Lower leg skin (tissue), 4 donors: ENCODE data around the gene VSNL1. TPM values are rescaled to one million over a fixed set of nuclear protein-coding genes. Genes with fewer than 3 reads are reported as not detected.
A peak's percentile ranks its signal among the peaks of the same experiment; 100 is the strongest.

ENCODE experiments used
- DNase-seq, 2 donors: peaks; one replicate each; pipeline ENCODE4 v3.0.0-alpha.2; 2019; ENCODE audit warnings: low spot score in 2 of 2
- H3K4me3 ChIP-seq: fragments of 200-600 bp; sonication (generic); 2 replicates; pipeline ENCODE4 v1.5.1; 2017; ENCODE audit warnings: mild to moderate bottlenecking, low read depth; ENCODE audit not compliant: poor library complexity, severe bottlenecking
- POLR2A ChIP-seq, 2 donors: fragments of 450-650 bp; IDR thresholded peaks; one replicate each; pipeline ENCODE4 v1.6.1; 2016 to 2017; ENCODE audit warnings: antibody characterized with exemption in 2 of 2, mild to moderate bottlenecking in 1 of 2, moderate library complexity in 1 of 2
- WGBS, 2 donors: methylation state at CpG; one replicate each; pipeline ENCODE4 v1.1.5; 2018; 5-methylcytosine and 5-hydroxymethylcytosine counted together
- intact Hi-C: fragments of 100-400 bp; cut with DNase I; formaldehyde crosslinking; loops from one replicate; pipeline ENCODE4 v1.15.0; 2023; ENCODE audit warnings: low total_unique reads
- total RNA-seq, 4 donors: library from RNA; depleted of rRNA; stranded (reverse); fragments of >200 nt; gene quantifications; one replicate each; pipeline ENCODE4 v1.1.0, GENCODE V29; 2016
- TF ChIP-seq, protein P1 (sequence below), 3 donors: fragments of 450-650 bp; IDR thresholded peaks; one replicate each; pipeline ENCODE4 v1.5.1; 2016; ENCODE audit warnings: antibody characterized with exemption in 3 of 3, mild to moderate bottlenecking in 3 of 3, moderate library complexity in 2 of 3

The VSNL1 gene
- total RNA-seq, 4 donors from 2014 or later, result 4.9 to 17.7 (median 9.5) TPM

DNA sequence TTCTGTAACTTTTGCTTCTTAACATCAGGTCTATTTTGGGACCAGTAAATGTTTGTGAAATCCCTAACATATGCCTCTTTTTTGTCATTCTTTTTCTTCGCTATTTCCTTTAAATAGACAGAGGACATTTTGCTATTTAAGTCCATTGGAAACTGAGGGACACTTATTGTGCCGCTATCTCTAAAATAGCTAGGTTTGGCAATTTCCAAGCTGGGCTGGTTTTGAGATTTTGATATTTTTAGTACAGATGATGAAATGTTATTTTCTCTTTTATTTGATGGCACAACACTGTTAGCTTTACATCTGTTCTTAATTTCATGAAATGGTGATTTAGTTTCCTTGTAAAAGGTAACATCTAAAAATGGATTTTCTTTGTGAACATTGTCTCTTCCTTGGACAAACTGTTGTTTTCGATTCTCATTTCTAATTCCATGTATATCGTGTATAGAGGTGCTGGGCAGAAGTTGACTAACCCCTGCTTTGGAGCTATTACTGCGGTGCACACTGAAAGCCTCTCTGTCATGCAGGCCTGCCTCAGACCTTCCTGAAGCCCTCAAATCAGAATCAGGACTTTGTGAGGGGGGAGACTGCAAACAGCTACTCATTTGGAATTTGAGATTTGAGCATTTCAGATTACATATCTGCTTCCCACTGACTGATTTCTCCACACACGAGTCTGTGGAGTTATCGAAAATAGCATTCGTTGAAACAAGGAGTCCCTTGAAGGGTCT is 22.9 kb upstream of the VSNL1 start:
- TF ChIP-seq POLR2A (IDR thresholded peaks at IDR 0.05), result no peak
- TF ChIP-seq, protein P1, sequence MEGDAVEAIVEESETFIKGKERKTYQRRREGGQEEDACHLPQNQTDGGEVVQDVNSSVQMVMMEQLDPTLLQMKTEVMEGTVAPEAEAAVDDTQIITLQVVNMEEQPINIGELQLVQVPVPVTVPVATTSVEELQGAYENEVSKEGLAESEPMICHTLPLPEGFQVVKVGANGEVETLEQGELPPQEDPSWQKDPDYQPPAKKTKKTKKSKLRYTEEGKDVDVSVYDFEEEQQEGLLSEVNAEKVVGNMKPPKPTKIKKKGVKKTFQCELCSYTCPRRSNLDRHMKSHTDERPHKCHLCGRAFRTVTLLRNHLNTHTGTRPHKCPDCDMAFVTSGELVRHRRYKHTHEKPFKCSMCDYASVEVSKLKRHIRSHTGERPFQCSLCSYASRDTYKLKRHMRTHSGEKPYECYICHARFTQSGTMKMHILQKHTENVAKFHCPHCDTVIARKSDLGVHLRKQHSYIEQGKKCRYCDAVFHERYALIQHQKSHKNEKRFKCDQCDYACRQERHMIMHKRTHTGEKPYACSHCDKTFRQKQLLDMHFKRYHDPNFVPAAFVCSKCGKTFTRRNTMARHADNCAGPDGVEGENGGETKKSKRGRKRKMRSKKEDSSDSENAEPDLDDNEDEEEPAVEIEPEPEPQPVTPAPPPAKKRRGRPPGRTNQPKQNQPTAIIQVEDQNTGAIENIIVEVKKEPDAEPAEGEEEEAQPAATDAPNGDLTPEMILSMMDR (IDR thresholded peaks at IDR 0.05), result no peak
- 34 to 35% methylated on average over 8 of the region's 8 CpGs for WGBS, 2 donors
- DNase-seq, result no peak
- intact Hi-C loops, result no loop called here
- peak overlapping the region; percentile 32 for H3K4me3 ChIP-seq

DNA sequence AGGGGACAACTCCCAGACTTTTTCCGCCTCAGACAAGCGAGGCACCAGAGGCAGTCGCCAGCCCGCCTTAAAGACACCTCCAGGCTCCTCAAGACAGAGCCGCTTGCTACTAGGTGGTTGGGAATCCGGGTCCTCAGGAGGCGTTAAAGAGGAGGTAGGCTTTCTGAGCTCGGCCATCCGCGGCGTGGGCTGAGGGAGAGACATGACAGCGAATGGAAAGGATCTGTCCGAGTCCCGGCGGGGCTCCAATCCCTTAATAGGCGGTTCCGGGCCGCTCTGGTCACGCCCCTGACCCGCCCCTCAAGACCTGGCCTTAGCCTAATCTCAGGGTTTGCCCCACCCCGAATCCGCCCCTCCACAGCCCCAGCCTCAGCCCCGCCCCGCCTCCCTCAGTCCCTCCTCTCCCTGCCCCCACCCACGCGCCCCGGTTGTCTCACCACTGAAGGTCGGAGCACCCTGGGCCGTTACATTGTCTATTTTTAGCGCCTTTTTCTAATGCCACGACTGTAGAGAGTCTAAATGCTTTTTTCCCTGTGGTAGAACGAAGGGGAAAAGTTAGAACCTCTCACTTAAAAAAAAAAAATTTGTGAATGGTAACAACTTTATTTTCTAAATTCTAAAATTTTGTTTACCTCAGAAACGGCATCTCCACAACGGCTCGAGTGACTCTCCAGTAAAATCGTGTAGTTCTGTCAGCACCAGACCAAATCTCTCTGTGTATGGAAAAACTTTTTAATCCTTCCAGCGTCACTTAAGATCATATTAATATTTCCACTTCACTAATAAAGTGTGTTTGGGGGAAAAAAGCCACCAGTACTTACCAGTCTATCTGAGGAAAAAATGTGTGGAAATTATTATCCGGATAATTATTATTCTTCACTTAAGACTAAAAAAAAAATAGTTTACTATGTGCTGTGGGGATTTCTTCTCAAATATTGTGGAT is 22.0 kb upstream of the VSNL1 start, which contains the start of gene RAD51AP2:
Gene RAD51AP2 (minus strand): TSS at position 229 of the 943 bp plus-strand sequence. CDS start 25 bp downstream, at position 204.
- DNase-seq, result peak; percentile 63 to 95
- intact Hi-C loops, result no loop called here
- peak within 1 kb of the TSS; percentile 32 for H3K4me3 ChIP-seq
- 3% methylated on average over 37 to 38 of the region's 38 CpGs for WGBS, 2 donors
- no peak for TF ChIP-seq POLR2A (IDR thresholded peaks at IDR 0.05)
- TF ChIP-seq, protein P1 (IDR thresholded peaks at IDR 0.05), result no peak

DNA sequence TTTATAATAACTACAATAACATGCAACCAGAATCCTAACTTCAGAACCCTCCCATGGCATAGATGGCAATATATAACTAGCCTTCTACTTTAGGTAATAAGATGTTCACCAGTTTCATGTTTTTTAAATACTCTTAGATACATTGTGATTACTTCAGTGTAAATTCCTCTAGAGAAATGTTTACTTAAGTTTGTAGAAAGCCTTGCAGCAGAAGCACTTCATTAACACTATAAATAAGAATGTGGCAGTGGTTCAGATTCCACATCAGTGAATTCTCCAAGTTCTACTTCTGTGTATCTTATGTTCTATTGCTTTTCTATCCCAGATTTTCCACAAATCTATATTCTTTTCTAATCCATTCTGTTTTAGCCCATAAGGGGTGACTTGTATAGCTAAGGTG is 21.0 kb upstream of the VSNL1 start:
- DNase-seq, result no peak
- TF ChIP-seq, protein P1 (IDR thresholded peaks at IDR 0.05), result no peak
- TF ChIP-seq POLR2A (IDR thresholded peaks at IDR 0.05), result no peak
- intact Hi-C loops, result no loop called here

DNA sequence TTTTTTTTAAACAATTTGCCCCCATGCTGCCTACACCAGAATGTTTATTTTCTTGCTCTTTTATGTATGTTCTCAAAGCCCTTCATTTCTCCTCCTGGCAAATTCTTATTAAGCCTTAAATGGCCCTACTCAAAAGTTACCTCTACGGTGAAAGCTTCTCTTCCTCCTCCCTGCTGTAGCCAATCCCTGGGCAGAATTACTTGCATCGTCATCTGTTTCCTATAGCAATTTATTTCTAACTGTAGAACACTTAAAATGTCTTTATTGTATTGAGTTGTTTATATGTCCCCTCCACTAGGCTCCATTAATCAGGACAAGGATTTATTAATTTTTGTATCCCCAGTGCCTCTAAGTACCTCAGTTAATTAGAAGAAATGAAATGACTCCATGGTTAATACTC is 19.7 kb upstream of the VSNL1 start:
- WGBS, 2 donors, result 63 to 72% methylated on average over 2 of the region's 2 CpGs

More for the DNA sequence above, 21.0 kb upstream of the VSNL1 start:
- no peak overlapping the region for H3K4me3 ChIP-seq

DNA sequence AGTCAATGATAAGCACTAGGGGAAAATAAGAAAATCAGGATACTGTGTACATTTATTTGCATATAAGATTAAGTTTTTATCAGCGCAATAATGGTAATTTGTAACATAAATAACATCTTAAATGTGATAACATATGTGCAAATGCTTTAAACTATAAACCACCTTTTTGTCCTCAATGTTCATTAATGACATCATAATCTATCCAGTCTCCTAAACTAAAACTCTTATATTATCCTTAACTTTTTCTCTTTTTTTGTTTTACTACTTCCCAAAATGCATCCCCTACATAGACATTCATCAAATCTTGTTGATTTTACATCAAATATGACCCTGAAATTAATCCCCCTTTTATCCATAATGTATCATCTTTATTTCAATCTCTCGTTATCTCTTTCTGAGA is 18.9 kb upstream of the VSNL1 start:
- 93 to 94% methylated on average over 2 of the region's 2 CpGs for WGBS, 2 donors
- H3K4me3 ChIP-seq, result no peak overlapping the region
- DNase-seq, result no peak
- no peak for TF ChIP-seq POLR2A (IDR thresholded peaks at IDR 0.05)
- TF ChIP-seq, protein P1 (IDR thresholded peaks at IDR 0.05), result no peak
- intact Hi-C loops, result no loop called here

More for the DNA sequence above, 19.7 kb upstream of the VSNL1 start:
- intact Hi-C loops, result no loop called here
- no peak overlapping the region for H3K4me3 ChIP-seq
- no peak for DNase-seq
- TF ChIP-seq, protein P1 (IDR thresholded peaks at IDR 0.05), result no peak
- TF ChIP-seq POLR2A (IDR thresholded peaks at IDR 0.05), result no peak
